GM12892 (cell line): ENCODE measurements around the gene ADAR.

Source experiments
- POLR2A ChIP-seq: IDR thresholded peaks from 2 replicates; pipeline ENCODE4 v1.6.1; 2011; ENCODE audit warnings: low read depth, low read length, control low read depth
- POLR2AphosphoS5 ChIP-seq: IDR thresholded peaks from 2 replicates; pipeline ENCODE4 v1.6.1; 2011; ENCODE audit warnings: low read depth, low read length, control low read depth
- TAF1 ChIP-seq: IDR thresholded peaks from 2 replicates; pipeline ENCODE4 v1.6.1; 2011; ENCODE audit warnings: low read depth, mild to moderate bottlenecking, control low read depth, low read length, borderline replicate concordance

DNA sequence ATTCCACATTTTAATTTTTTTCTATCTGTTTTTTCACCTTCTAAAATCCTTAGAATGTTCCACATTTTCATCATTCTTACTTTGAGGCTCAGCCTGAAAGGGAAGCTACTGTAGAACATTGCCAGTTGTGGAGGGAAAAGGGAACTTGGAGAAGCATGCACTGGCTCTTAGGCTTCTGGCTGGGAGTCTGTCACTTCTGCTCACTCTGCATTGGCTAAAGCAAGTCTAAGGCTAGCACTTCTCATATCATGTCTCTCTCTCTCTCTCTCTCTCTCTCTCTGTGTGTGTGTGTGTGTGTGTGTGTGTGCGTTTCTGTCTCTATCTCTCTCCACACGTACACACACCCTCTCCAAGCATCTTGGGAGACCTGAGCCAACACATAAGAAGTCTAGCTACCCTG lies 49.6 kb upstream of the ADAR start:
- TF ChIP-seq POLR2AphosphoS5 = no peak
- TF ChIP-seq POLR2A = no peak
- no peak for TF ChIP-seq TAF1
